ENCODE data around the gene ZRANB1.

Gene ZRANB1

GRCh38 chr10:125023862-125024496 is 82.1 kb downstream of the ZRANB1 start:
- DNase-seq, result peak; percentile 42

- no peak for DNase-seq
Observed at GRCh38 chr10:125024497-125025234, 82.7 kb downstream of the ZRANB1 start.

GRCh38 chr10:125025341-125025740 is 83.4 kb downstream of the ZRANB1 start:
- no peak for DNase-seq

- no peak for DNase-seq
Observed at GRCh38 chr10:125026036-125026931, 84.4 kb downstream of the ZRANB1 start.

GRCh38 chr10:125026974-125027735 is 85.2 kb downstream of the ZRANB1 start:
- no peak for DNase-seq

GRCh38 chr10:125027871-125028869 is 86.2 kb downstream of the ZRANB1 start:
- no peak for DNase-seq

GRCh38 chr10:125029584-125030242 is 87.8 kb downstream of the ZRANB1 start:
- DNase-seq, result peak; percentile 28

- DNase-seq, result peak; percentile 26
Observed at GRCh38 chr10:125030567-125031197, 88.8 kb downstream of the ZRANB1 start.

GRCh38 chr10:125032474-125033020 is 90.6 kb downstream of the ZRANB1 start:
- DNase-seq, result no peak

GRCh38 chr10:125033146-125033924 is 91.4 kb downstream of the ZRANB1 start:
- DNase-seq, result no peak

GRCh38 chr10:125034675-125035074 is 92.8 kb downstream of the ZRANB1 start:
- no peak for DNase-seq

GRCh38 chr10:125035136-125035535 is 93.2 kb downstream of the ZRANB1 start:
- DNase-seq, result no peak

GRCh38 chr10:125035588-125036295 is 93.8 kb downstream of the ZRANB1 start:
- DNase-seq, result no peak

- DNase-seq, result no peak
Observed at GRCh38 chr10:125037145-125037877, 95.4 kb downstream of the ZRANB1 start.
